NCI-H1694 (cell line): ENCODE measurements around the gene GDNF.
A peak's percentile ranks its signal among the peaks of the same experiment; 100 is the strongest.
"Not testable (repeated sequence)": the region's sequence is repeated elsewhere in the genome, so short reads cannot be mapped to it uniquely, and the experiment has no call there.

Experiments
- DNase-seq: peaks from one replicate; lab custom pipeline; 2025; lab: John Stamatoyannopoulos, UW

The GDNF gene

GRCh38 chr5:37839407-37840052 lies at the start of gene GDNF:
GDNF (minus strand) TSS chr5:37840041; CDS start chr5:37834796, 5,245 bp downstream.
- DNase-seq: peak; percentile 36

- no peak for DNase-seq
Measured at GRCh38 chr5:37888476-37888875, 48.6 kb upstream of the GDNF start.

GRCh38 chr5:37886242-37886905 lies 46.5 kb upstream of the GDNF start:
- no peak for DNase-seq

GRCh38 chr5:37882636-37883035 lies 42.8 kb upstream of the GDNF start:
- DNase-seq: no peak

GRCh38 chr5:37881359-37881758 lies 41.5 kb upstream of the GDNF start:
- no peak for DNase-seq

- no peak for DNase-seq
Measured at GRCh38 chr5:37876943-37877342, 37.1 kb upstream of the GDNF start.

GRCh38 chr5:37876245-37876644 lies 36.4 kb upstream of the GDNF start:
- DNase-seq: no peak

- no peak for DNase-seq
Measured at GRCh38 chr5:37875051-37875787, 35.4 kb upstream of the GDNF start.

- no peak for DNase-seq
Measured at GRCh38 chr5:37873988-37874387, 34.1 kb upstream of the GDNF start.

- DNase-seq: no peak
Measured at GRCh38 chr5:37871023-37871815, 31.4 kb upstream of the GDNF start.

GRCh38 chr5:37869216-37869615 lies 29.4 kb upstream of the GDNF start:
- no peak for DNase-seq

GRCh38 chr5:37867654-37868053 lies 27.8 kb upstream of the GDNF start:
- DNase-seq: no peak

- DNase-seq: not testable (repeated sequence)
Measured at GRCh38 chr5:37862907-37863306, 23.1 kb upstream of the GDNF start.

- DNase-seq: no peak
Measured at GRCh38 chr5:37860206-37860605, 20.4 kb upstream of the GDNF start.

- DNase-seq: no peak
Measured at GRCh38 chr5:37859805-37860204, 20.0 kb upstream of the GDNF start.

- DNase-seq: no peak
Measured at GRCh38 chr5:37858250-37858649, 18.4 kb upstream of the GDNF start.

- DNase-seq: no peak
Measured at GRCh38 chr5:37857696-37858095, 17.9 kb upstream of the GDNF start.

- DNase-seq: no peak
Measured at GRCh38 chr5:37855438-37855837, 15.6 kb upstream of the GDNF start.

GRCh38 chr5:37851305-37851704 lies 11.5 kb upstream of the GDNF start:
- no peak for DNase-seq

- no peak for DNase-seq
Measured at GRCh38 chr5:37850226-37850865, 10.5 kb upstream of the GDNF start.

GRCh38 chr5:37849641-37850040 lies 9.8 kb upstream of the GDNF start:
- no peak for DNase-seq

GRCh38 chr5:37847978-37848425 lies 8.2 kb upstream of the GDNF start:
- peak; percentile 89 for DNase-seq
